CD14-positive monocyte (primary cell): ENCODE data around the gene INPP5J. TPM values are rescaled to one million over a fixed set of nuclear protein-coding genes. Genes with fewer than 3 reads are reported as not detected.

Experiments
- DNase-seq, 3 donors: peaks; one replicate each; pipeline ENCODE4 v3.0.0-alpha.2; 2011 to 2022
- H2AFZ ChIP-seq: 2 replicates; pipeline ENCODE4 v1.6.0; 2012; ENCODE audit warnings: mild to moderate bottlenecking, low read depth, low read length, inconsistent platforms; ENCODE audit not compliant: insufficient read depth, poor library complexity, severe bottlenecking
- H3K27ac ChIP-seq, 2 donors: 1 replicate in 1 of 2; 2 replicates in 1 of 2; pipeline ENCODE4 v1.5.1; 2012 to 2013; ENCODE audit warnings: low read length in 2 of 2, control low read depth in 1 of 2, inconsistent platforms in 1 of 2, low read depth in 1 of 2, mild to moderate bottlenecking in 1 of 2
- H3K27me3 ChIP-seq, 2 donors: one replicate each; pipeline versions ENCODE4 v1.6.0 to v1.6.1; 2011 to 2013; ENCODE audit warnings: low read length in 2 of 2; ENCODE audit not compliant: control insufficient read depth in 2 of 2, insufficient read depth in 2 of 2
- H3K36me3 ChIP-seq, 2 donors: replicated peaks in 1 of 2; 1 replicate in 1 of 2; 2 replicates in 1 of 2; pipeline versions ENCODE4 v1.5.1 to v1.6.1; 2012 to 2013; ENCODE audit warnings: low read length in 2 of 2, control low read depth in 1 of 2, inconsistent platforms in 1 of 2, mild to moderate bottlenecking in 1 of 2; ENCODE audit not compliant: insufficient read depth in 2 of 2, control insufficient read depth in 1 of 2
- H3K4me1 ChIP-seq, 2 donors: 1 replicate in 1 of 2; 2 replicates in 1 of 2; pipeline versions ENCODE4 v1.5.1 to v1.6.1; 2012 to 2013; ENCODE audit warnings: low read length in 2 of 2, control low read depth in 1 of 2, inconsistent platforms in 1 of 2, mild to moderate bottlenecking in 1 of 2, moderate library complexity in 1 of 2; ENCODE audit not compliant: insufficient read depth in 2 of 2, control insufficient read depth in 1 of 2
- H3K4me2 ChIP-seq: replicated peaks from 2 replicates; pipeline ENCODE3; 2012; ENCODE audit warnings: low read length, moderate library complexity, mild to moderate bottlenecking; ENCODE audit not compliant: poor library complexity, severe bottlenecking; ENCODE audit errors: extremely low read depth
- H3K4me3 ChIP-seq, 3 experiments: fragments of 200-600 bp in 1 of 3; sonication (generic) in 1 of 3; replicated peaks in 1 of 3; 1 replicate in 2 of 3; 2 replicates in 1 of 3; pipeline ENCODE4 v1.5.1; 2011 to 2013; ENCODE audit warnings: low read length in 3 of 3, mild to moderate bottlenecking in 3 of 3, control low read depth in 2 of 3, low read depth in 2 of 3, inconsistent platforms in 1 of 3, moderate library complexity in 1 of 3
- H3K79me2 ChIP-seq: 2 replicates; pipeline ENCODE4 v1.6.0; 2012; ENCODE audit warnings: mild to moderate bottlenecking, control low read depth, inconsistent platforms, low read length, moderate library complexity; ENCODE audit not compliant: insufficient read depth
- H3K9ac ChIP-seq: 2 replicates; pipeline ENCODE4 v1.6.0; 2017; ENCODE audit warnings: low read length, mild to moderate bottlenecking; ENCODE audit not compliant: insufficient read depth, poor library complexity, severe bottlenecking
- H3K9me3 ChIP-seq, 2 donors: replicated peaks in 1 of 2; 1 replicate in 1 of 2; 2 replicates in 1 of 2; pipeline versions ENCODE4 v1.5.1 to v1.6.1; 2012 to 2013; ENCODE audit warnings: low read length in 2 of 2, control low read depth in 1 of 2; ENCODE audit not compliant: control insufficient read depth in 1 of 2, insufficient read depth in 1 of 2
- H4K20me1 ChIP-seq: 2 replicates; pipeline ENCODE4 v1.6.0; 2012; ENCODE audit warnings: mild to moderate bottlenecking, low read length, control low read depth, moderate library complexity; ENCODE audit not compliant: insufficient read depth
- H3K27ac Mint-ChIP-seq, 7 donors: one replicate each; pipeline ENCODE4 v1.8.0; 2020; ENCODE audit warnings: mild to moderate bottlenecking in 7 of 7, mixed read lengths in 7 of 7, moderate library complexity in 6 of 7, inconsistent platforms in 2 of 7
- H3K27me3 Mint-ChIP-seq, 3 donors: one replicate each; pipeline ENCODE4 v1.8.0; 2021 to 2022; ENCODE audit warnings: low read depth in 3 of 3, mild to moderate bottlenecking in 3 of 3, mixed read lengths in 3 of 3, moderate library complexity in 3 of 3, inconsistent platforms in 1 of 3
- H3K36me3 Mint-ChIP-seq, 2 donors: one replicate each; pipeline ENCODE4 v1.8.0; 2020; ENCODE audit warnings: mixed read lengths in 2 of 2, inconsistent platforms in 1 of 2, mild to moderate bottlenecking in 1 of 2
- H3K4me1 Mint-ChIP-seq: one replicate; pipeline ENCODE4 v1.8.0; 2020; ENCODE audit warnings: mild to moderate bottlenecking, mixed read lengths
- H3K4me3 Mint-ChIP-seq, 2 donors: one replicate each; pipeline ENCODE4 v1.8.0; 2020; ENCODE audit warnings: mild to moderate bottlenecking in 2 of 2, mixed read lengths in 2 of 2, moderate library complexity in 1 of 2
- H3K9me3 Mint-ChIP-seq, 7 donors: one replicate each; pipeline ENCODE4 v1.8.0; 2020 to 2022; ENCODE audit warnings: mixed read lengths in 7 of 7, mild to moderate bottlenecking in 6 of 7, moderate library complexity in 6 of 7, inconsistent platforms in 2 of 7
- CTCF ChIP-seq: fragments of 200-600 bp; IDR thresholded peaks from one replicate; pipeline ENCODE4 v1.8.0; 2022; ENCODE audit warnings: antibody characterized with exemption, mild to moderate bottlenecking
- intact Hi-C, 2 donors: fragments of 100-400 bp; cut with micrococcal nuclease; formaldehyde crosslinking; loops; one replicate each; pipeline versions ENCODE4 v1.15.0 to v1.15.1; 2023
- polyA plus RNA-seq, 3 donors: library from polyadenylated mRNA; depleted of rRNA in 1 of 3; unstranded in 2 of 3; stranded (reverse) in 1 of 3; fragments of 300-500 nt in 2 of 3; fragments of >200 nt in 1 of 3; fragmentation: Illumina TruSeq in 2 of 3; gene quantifications; 1 replicate in 2 of 3; 2 replicates in 1 of 3; pipeline ENCODE4 v1.2.3, GENCODE V29; 2012 to 2021

INPP5J gene
- polyA plus RNA-seq, 3 donors: 0.03 TPM; not detected in 2

GRCh38 chr22:31161386-31161785 is 38.6 kb downstream of the INPP5J start:
- no peak overlapping the region for H3K9ac ChIP-seq
- H3K9me3 Mint-ChIP-seq: peaks cover 0 to 5% (median 0%) of the 10 kb centered on the region in 7 donors

More at GRCh38 chr22:31161386-31161785, 38.6 kb downstream of the INPP5J start:
- Histone ChIP-seq H3K4me3 (peak overlapping the region in 1 of 3 experiments; percentile 81), H3K36me3 (peaks cover 3 to 17% of the 10 kb centered on the region in 2 donors), H4K20me1 (peaks cover 6% of the 10 kb centered on the region), H3K27ac (peak overlapping the region in 1 of 2 donors; percentile 84), H2AFZ (no peak overlapping the region), H3K9me3 (no peaks in the 10 kb centered on the region), H3K27me3 (no peaks in the 10 kb centered on the region), H3K4me2 (peak overlapping the region; percentile 71), H3K79me2 (peaks cover 59% of the 10 kb centered on the region), H3K4me1 (peaks cover 21 to 35% of the 10 kb centered on the region in 2 donors)
- intact Hi-C loops: loop anchor here (5.0 kb wide), 3 partner anchors 79 to 476 kb away; partner anchors contain the start of genes PIK3IP1 (in 1 of the 2) and SMTN (in 1 of the 2)
- TF ChIP-seq CTCF: no peak
- H3K4me1 Mint-ChIP-seq: peaks cover 32% of the 10 kb centered on the region
- peaks cover 5 to 8% (median 6%) of the 10 kb centered on the region in 3 donors for H3K27me3 Mint-ChIP-seq
- H3K4me3 Mint-ChIP-seq: peak overlapping the region; percentile 93
- DNase-seq: no peak
- H3K36me3 Mint-ChIP-seq: peaks cover 15 to 26% of the 10 kb centered on the region in 2 donors
- peak overlapping the region in 3 of 7 donors; percentile 18 to 93 (median 52) for H3K27ac Mint-ChIP-seq
